NCI-H2196 treated with DMSO at 0.1 percent for 48 hours (cell line): Measurements from ENCODE around the gene LSM10.
A peak's percentile ranks its signal among the peaks of the same experiment; 100 is the strongest.

Experiments
- DNase-seq: peaks from one replicate; lab custom pipeline; 2025; ENCODE audit not compliant: unreplicated experiment; lab: John Stamatoyannopoulos, UW

The LSM10 gene

GRCh38 chr1:36385410-36386264, 12.1 kb downstream of the LSM10 start, which contains the start of gene STK40:
TSS of gene STK40 (minus strand) at chr1:36385924. CDS start at chr1:36361332, 24,592 bp downstream.
- DNase-seq: peak; percentile 98

GRCh38 chr1:36384542-36385409, 12.9 kb downstream of the LSM10 start:
- peak; percentile 64 for DNase-seq

GRCh38 chr1:36383240-36383639, 14.5 kb downstream of the LSM10 start:
- DNase-seq: no peak

GRCh38 chr1:36382669-36383068, 15.0 kb downstream of the LSM10 start:
- DNase-seq: no peak

GRCh38 chr1:36382231-36382630, 15.5 kb downstream of the LSM10 start:
- DNase-seq: no peak

- DNase-seq: no peak
These were observed 16.3 kb downstream of the LSM10 start for GRCh38 chr1:36381405-36381804.

GRCh38 chr1:36380782-36381181, 16.9 kb downstream of the LSM10 start:
- no peak for DNase-seq

- no peak for DNase-seq
These were observed 17.5 kb downstream of the LSM10 start for GRCh38 chr1:36380143-36380619.

GRCh38 chr1:36377791-36378492, 19.8 kb downstream of the LSM10 start:
- no peak for DNase-seq

- no peak for DNase-seq
These were observed 25.1 kb downstream of the LSM10 start for GRCh38 chr1:36372617-36373016.

GRCh38 chr1:36369061-36369861, 28.4 kb downstream of the LSM10 start:
- DNase-seq: peak; percentile 45

- no peak for DNase-seq
These were observed 29.9 kb downstream of the LSM10 start for GRCh38 chr1:36367798-36368197.

GRCh38 chr1:36367066-36367465, 30.6 kb downstream of the LSM10 start:
- no peak for DNase-seq

- DNase-seq: no peak
These were observed 31.5 kb downstream of the LSM10 start for GRCh38 chr1:36366091-36366661.

GRCh38 chr1:36365381-36365780, 32.3 kb downstream of the LSM10 start:
- no peak for DNase-seq

- DNase-seq: no peak
These were observed 37.7 kb downstream of the LSM10 start for GRCh38 chr1:36359911-36360550.

GRCh38 chr1:36359383-36359782, 38.3 kb downstream of the LSM10 start:
- no peak for DNase-seq

- DNase-seq: no peak
These were observed 39.1 kb downstream of the LSM10 start for GRCh38 chr1:36358514-36359084.

GRCh38 chr1:36355811-36356210, 41.9 kb downstream of the LSM10 start:
- DNase-seq: no peak
